Stimulated activated CD4-positive, alpha-beta T cell treated with anti-CD3 and anti-CD28 coated beads, Interleukin-15, amount 100 ng/mL, for 24 hours (primary cell): ENCODE measurements around the gene FASN.
"Not testable (repeated sequence)": the region's sequence is repeated elsewhere in the genome, so short reads cannot be mapped to it uniquely, and the experiment has no call there.

Experiments
- DNase-seq: peaks from one replicate; pipeline ENCODE4 v3.0.0-alpha.2; 2020

FASN gene

DNA sequence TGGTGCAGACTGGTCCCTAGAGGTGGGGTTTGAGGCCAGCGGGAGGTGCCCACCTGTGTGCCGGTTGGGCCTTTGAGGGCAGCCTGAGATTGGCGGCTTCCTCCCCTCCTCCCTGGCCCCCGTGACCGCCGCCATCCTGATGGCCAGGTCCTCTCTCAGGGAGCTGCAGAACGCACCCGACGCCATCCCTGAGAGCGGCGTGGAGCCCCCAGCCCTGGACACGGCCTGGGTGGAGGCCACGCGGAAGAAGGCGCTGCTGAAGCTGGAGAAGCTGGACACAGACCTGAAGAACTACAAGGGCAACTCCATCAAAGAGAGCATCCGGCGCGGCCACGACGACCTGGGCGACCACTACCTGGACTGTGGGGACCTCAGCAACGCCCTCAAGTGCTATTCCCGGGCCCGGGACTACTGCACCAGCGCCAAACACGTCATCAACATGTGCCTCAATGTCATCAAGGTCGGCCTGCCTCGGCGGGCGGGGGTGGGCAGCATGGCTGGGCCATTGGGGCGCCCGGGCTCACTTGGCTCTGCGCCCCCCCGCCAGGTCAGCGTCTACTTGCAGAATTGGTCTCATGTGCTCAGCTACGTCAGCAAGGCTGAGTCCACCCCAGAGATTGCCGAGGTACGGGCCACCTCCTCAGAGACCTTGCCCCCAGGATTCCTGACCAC lies 43.5 kb downstream of the FASN start:
- DNase-seq, result peak; percentile 8

DNA sequence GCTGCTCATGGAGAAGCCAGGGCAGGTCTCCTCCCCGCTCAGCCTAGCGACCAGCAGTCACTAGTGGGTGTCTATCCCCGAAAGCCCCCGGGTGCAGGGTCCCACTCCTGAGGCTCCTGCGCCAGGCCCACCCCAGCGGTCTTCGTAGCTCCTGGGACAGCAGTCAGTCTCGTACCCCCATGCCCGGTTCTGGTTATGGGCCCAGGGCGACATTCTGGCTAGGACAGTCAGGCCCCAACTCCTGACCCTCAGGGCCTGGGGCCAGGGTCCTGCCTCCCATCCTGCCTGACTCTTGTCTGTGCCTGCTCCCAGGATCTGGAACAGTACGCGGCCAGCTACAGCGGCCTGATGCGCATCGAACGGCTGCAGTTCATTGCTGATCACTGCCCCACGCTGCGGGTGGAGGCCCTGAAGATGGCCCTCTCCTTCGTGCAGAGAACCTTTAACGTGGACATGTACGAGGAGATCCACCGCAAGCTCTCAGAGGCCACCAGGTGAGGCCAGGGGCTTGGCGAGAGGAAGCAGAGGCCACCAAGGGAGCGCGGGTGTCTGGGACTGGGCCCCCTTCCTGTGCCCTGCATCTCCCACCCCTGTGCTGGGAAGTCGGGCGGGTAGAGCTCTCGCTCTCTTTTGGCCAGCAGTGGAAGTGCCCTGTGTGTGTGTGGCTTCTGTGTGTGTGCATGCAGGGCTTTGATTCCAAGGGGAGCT lies 44.3 kb downstream of the FASN start:
- DNase-seq, result no peak

DNA sequence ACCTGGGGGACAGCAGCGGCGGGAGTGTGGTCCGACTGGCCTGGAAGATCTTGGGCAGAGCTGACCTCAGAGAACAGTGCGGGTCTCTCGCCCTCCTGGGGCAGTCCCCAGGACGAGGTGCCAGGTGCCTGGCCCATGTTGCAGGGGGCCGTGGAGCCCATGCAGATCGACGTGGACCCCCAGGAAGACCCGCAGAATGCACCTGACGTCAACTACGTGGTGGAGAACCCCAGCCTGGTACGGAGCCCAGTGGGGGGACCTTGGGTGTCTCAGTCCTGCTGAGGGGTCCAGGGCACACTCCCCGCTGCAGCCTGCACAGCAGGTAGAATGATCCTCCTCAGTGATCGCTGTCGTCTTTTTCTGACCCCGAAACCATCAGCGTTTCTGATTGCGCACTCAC lies 44.9 kb downstream of the FASN start:
- DNase-seq, result no peak

DNA sequence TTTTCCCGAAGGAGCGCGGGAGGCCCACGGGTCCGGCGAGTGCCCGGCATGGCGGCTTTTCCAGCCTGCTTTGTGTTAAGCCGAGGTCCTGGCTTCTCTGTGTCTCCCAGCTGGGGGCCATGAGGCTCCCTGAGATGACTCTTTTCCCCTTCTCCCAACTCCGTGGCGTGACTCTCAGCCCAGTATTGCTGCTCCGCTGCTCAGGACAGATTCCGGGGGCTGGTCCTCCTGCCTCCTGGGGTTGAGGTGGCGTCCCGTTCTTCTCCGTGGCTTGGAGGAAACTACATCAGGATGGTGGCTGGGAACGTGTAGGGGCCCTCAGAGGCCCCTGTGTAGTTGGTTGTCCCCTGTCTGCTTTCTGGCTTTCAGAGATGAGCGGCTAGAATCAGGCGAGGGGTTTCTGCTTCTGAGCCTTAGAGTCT lies 45.4 kb downstream of the FASN start:
- peak; percentile 2 for DNase-seq

DNA sequence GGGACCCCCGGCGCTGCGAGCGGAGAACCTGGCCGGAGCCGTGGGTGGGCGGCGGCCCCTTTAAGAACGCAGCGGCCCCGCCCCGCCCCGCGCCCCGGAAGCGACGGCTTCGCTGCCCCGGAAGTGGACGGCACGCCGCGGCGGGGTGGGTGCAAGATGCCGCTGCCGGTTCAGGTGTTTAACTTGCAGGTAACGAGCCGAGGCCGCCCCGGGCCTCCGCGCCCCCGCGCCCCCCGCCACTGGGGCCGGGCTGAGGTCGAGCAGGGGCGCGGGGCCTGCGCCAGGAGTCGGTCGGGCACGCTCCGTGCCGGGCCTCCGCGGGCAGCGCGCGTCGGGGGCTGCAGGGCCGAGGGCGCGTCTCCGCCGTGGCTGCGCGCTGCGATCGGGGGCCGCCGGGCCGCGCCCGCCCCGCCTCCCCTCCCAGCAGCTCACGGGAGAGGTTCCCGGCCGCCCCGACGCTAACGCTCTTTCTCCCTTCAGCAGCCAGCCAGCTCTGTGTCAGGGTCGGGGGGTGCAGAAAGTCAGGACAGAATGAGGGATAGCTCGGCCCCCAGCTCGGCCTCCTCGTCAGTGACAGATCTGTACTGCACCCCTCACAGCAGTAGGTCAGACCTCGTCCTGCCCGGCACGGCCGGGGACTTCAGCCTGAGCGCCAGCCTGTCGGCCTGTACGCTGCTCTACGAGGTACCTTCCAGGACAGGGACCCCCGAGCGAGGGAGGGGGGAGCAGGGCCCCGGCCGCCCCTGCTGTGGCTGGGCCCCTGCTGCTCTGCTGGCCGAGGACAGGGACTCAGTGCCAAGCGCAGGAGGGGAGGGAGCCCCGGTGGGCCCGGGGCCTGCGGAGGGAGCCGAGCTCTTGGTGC lies 46.0 kb downstream of the FASN start, which contains the start of the genes GPS1 and RFNG:
TSS of gene GPS1 (plus strand) at position 123 of the 862 bp plus-strand sequence. CDS start at position 157, 34 bp downstream.
TSS of gene RFNG (minus strand) at position 36 of the 862 bp plus-strand sequence. CDS start 45 bp downstream, outside the sequence.
- peak; percentile 92 for DNase-seq

DNA sequence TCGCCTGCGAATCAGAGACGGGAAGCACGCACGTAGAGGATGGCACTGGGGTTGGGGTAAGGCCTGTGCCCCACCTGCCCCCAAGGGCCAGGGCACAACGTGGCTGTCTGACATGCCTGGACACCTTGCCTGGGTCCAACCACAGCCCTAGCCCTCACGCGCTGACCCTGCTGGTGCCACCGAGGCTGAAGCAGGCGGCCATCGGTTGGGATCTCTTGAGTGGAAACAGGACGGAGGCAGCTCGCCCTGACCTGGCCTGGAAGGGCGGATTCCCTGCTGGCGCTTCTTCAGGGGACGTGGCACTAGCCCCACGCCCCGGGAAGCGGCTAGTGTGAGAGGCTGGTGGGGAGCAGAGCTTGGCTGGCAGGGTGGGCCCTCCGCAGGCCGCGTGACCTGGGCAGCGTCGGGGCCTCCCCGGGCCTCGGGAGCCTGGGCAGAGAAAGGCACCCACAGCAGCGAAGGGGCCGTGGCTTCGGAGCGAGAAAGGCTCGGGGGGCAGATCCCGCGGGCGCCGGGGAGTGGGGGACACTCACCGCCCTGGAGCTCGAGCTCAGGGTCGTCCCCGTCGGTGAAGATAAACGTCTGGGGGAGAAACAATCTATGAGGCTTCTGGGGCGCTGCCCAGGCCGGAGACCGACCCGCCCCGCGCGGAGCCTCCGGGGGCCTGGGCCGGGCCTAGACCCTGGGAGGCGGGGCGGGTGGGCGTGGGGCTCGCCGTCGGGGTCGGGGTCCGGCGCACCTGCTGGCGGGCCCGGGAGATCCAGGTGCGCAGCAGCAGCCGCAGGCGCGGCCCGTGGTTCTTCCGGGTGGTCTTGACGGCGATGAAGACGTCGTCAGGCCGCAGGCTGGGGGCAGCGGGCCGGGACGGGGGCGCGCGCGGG lies 47.0 kb downstream of the FASN start:
- DNase-seq, result no peak

DNA sequence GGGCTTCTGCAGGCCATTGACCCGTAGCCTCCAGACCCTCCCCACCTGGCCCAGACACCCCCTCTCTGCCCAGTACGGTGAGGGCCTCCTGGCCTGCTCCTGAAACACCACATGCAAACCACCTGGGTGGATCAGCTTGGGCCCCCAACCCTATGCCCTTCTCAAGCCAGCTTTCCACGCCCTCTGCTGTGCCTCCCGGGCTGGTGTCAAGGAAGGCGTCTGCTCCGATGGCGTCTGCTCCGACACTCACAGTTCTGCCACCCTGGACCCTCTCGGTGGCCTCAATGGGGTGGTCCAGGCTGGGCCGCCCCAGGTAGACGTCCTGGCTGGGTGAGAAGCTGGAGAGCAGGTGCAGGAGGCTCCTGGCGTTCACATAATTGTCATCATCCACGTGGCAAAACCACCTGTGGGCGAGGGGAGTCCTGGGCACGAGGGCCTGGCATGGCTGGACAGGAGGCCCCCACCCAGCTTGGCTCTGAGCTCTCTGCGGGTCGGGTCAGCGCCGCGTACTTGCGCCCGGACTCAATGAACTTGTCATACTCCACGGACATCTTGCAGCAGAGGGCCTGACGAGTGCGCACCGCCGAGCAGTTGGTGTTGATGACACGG lies 47.8 kb downstream of the FASN start:
- no peak for DNase-seq

DNA sequence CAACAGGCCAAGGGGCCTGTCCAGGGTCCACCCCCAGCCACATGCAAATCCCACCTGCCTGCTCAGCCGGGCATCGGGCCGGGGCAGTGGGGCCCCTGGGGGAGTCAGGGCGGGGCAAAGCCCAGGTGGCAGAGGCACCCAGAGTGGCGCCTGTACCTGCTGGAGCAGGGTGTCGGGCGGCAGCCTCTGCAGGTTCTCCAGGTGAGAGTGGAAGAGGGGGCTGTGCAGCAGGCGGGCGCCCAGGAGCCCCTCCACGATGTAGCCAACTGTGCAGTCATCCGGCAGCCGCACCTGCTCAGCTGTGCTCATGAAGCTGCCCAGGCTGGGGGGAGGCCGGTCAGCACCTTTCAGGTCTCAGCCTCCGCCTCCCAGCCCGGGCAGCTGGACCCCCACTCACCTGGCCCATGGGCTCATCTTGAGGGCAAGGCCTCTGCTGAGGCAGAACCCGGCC lies 48.5 kb downstream of the FASN start:
- DNase-seq, result peak; percentile 2

DNA sequence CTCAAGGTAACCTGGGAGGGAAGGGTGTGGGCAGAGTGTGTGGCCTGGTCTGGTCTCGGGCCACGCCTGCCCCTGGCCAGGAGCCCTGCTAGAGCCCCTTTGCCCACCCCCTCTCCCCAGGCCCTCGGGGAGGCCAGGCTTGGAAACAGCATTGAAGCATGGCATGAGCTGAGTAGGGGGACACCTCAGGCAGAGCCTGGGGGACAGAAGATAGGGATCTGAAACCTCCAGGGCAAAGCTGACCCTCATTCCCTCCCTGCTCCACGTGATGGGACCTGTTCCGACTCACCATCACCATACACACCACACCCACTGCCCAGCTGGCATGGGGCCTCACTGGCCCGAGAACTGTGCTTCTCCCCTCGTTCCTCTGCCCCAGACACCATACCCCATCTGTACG lies 48.9 kb downstream of the FASN start:
- DNase-seq, result no peak

DNA sequence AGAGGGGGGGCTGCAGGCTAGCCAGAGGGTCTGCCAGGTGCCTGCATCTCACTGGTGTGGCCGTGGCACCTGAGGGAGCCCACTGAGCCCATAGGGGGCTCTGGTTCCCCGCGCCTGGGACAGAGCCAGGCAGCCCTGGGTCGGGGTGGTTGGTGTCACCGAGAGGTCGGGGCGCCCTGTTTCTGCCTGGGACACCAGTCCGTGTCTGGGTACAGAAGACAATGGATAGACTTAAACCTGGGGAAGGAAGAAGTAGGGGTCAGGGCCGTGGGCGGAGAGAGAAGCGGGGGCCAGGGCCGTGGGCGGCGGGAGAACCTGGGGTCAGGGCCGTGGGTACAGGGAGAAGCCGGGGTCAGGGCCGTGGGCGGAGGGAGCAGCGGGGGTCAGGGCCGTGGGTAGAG lies 49.5 kb downstream of the FASN start:
- no peak for DNase-seq

DNA sequence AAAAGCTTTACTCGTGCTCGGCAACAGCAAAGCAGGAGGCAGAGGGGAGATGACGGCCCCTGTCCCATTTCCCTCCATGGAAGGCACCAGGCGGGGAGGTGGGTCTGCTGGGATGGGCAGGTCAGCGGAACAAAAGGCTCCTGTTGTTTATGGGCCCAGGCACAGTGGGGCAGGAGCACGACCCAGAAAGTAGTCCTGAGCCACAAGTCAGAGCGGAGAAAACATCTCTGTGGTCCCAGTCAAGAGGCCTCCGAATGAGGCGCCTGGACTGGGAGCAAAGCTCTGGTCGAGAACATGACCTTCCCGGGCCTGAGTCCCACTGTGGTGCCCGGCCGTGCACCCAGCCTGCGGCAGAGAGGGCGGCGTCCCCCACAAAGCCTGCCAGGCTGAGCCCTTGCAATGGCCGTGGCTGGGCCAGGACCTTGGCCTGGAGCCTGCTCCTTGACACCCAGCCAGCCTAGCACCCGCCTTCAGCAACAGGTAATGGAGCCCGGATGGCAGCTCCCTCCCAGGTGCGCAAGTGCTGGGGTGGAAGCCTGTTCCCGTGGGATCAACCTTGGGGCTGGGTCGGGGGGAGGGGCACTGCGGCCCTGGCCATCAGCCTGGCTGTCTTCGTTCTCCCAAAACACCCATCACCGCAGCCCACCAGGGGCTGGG lies 50.0 kb downstream of the FASN start:
- no peak for DNase-seq

DNA sequence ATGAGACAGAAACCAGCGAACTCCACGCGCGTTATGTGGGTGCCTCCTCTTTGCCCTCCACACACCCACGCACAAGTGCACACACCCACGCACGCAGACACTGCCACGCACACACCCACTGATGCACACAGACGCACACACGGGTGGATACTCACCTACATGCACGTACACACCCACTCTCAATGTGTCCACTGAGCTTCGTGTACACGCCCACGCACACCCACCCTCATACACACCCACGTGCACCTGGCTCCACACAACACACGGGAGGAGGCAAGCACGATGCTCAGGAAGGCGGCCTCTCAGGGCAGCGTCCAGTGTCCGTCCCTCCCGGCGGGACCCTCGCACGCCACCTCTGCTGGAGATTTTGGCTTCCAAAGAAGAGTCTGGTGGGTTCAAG lies 50.7 kb downstream of the FASN start:
- no peak for DNase-seq

DNA sequence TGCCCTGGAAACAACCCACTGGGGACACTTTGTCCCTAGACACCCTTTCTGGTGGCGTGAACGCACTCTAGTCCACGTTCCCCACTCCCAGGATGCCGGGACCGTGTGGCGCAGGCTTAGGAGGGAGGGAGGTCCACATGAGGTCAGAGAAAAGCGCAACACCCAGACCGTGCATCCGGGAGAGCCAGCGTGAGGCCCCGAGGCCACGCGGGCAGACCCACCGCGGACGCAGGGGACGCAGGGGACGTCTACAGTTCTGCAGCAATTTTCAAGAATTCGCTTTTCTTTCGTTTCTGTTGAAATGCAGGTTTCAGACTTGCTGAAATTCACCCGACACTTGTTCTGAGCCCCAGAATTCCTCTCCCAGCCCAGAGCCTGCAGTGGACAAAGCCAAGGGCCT lies 51.1 kb downstream of the FASN start:
- DNase-seq, result no peak

DNA sequence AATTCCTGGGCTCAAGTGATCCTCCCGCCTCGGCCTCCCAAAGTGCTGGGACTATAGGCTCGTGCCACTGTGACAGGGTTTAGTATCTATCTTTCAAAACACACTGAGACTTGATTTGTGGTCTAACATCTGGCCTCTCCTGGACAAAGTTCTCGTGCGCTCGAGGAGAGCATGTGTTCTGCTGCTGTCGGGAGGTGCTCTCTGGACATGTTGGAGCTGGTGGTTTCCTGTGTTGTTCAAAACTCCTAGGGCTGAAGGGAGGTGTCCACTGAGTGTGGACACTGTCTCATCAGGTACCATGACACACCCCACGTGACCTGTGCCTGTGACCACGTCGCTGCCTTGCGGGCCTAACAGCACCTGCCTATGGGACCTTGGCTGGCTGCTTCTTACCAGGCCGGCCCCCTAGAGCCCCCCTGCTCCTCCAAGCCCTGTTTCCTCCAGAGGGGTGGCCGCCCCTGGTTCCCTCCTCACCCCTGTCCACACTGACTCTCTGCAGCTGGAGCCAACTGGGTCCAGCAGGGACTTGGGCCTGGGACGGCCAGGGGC lies 52.0 kb downstream of the FASN start:
- DNase-seq, result no peak

DNA sequence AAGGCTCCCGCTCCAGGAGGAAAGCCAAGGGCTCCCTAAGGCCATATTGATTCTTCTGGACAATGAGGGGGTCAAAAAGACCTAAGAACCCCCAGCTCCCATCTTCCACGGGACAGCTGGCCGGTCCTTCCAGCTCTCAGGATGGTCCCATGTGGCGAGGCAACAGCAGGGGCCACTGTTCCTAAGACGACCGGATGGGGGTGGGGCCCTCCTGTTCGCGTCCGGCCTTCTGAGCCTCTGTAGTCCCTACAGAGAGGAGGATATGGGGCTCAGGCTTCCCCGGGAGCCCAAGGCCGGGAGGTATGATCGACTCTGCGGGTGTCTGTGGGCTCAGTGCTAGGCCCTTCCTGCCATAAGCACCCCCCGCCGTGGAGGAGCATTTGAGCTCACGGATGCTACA lies 54.5 kb downstream of the FASN start:
- DNase-seq, result no peak

DNA sequence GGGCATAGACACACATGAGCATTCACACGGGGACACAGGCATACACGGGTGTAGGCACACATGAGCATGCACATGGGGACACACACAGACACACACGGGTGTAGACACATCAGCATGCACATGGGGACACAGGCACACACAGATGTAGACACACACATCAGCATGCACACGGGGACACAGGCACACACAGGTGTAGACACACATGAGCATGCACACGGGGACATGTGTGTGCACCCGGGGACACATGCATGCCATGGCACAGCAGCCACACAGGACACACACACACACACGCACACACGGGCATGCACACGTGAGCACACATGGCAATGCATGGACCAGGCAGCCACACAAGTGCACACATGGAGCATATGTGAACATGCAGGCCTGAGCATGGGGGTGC lies 55.4 kb downstream of the FASN start:
- DNase-seq, result no peak

DNA sequence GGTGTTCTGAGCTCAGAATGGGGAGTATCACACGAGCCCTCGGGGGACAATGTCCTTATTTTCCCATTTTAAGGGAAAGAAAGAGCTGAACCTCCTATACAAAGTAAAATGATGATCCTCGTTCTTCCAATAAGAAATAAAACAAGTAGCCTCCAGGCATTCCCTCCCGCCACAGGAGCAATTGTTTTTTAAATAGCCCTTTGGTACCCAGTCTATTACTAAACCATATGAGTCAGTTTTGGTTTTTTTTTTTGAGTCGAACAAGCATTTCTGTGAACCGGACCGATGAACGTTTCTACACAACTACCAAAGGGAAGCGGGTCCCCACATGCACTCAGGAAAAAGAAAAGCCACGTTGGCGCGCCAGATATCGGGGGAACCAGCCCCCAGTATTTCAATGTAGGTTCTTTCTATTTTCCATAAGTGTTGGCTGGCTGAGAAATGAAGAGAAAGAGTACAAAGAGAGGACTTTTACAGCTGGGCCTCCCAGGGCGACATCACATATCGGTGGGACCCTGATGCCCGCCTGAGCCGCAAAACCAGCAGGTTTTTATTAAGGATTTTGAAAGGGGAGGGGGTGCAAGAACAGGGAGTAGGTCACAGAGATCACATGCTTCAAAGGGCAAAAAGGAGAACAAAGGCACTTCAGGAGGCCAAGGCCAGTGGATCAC lies 56.8 kb downstream of the FASN start:
- no peak for DNase-seq

DNA sequence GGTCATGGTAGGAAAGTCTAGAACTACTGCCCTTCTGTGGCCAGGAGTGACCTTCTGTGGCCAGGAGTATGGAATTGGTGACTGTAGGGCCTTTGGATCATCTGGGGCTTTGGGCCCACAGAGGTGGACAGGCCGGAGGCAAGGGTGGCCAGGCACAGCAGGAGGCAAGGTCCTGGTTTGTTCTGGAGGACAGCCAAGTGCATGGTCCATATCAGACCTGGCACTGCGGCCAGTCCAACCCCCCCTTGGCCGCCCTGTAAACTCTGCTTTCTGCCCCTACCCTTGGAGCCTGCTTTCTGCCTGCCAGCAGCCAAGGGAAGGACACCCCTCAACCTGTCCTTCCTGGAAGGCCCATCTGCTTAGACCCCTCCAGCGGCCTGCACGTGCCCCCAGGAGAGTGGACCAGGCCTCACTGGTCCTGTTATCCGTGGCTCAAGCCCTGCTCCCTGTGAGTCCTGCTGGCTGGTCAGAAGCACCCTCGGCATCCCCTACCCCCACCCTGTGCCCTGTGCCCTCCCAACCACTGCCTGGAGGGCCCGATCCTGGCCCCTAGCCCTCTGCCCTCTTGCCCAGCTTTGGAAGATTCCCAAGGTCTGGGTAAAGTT lies 58.2 kb downstream of the FASN start:
- no peak for DNase-seq

DNA sequence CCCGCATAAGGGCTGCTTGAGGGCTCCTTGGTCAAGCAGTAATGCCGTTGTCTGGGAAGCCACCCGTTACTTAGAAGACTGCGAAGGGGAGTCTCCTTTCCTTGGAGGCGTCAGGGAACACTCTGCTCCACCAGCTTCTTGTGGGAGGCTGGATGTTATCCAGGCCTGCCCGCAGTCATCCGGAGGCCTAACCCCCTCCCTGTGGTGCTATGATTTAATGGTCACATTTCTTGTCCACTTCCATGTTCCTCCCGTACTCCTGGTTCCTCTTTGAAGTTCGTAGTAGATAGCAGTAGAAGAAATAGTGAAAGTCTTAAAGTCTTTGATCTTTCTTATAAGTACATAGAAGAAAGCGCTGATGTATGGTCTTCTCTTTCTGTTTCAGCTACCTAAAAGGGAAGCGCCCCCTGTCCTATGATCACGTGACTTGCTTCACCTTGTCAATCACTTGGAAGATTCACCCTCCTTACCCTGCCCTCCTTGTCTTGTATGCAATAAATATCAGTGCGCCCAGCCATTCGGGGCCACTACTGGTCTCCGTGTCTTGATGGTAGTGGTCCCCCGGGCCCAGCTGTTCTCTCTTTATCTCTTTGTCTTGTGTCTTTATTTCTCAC lies 59.1 kb downstream of the FASN start:
- DNase-seq, result not testable (repeated sequence)

DNA sequence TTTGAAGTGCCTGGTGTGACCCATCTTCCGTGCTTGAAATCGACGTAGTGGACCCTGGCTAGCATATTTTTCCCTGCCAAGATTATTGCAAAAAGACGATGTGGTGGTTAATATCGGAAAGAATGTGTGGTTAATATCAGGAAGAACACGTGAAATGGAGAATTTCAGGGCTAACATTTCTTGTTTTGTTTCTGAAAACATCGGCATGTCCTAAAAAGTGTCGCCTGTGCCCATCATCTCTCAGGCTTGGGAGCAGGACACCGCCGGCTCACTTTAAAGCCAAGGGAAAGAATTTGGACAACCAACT lies 60.2 kb downstream of the FASN start:
- no peak for DNase-seq
